ENCODE results near the gene TBX6. TPM values are rescaled to one million over a fixed set of nuclear protein-coding genes. Genes with fewer than 3 reads are reported as not detected.

TBX6 gene
- polyA plus RNA-seq, 12 donors, result 0.38 to 3.4 (median 0.52) TPM; not detected in 2

DNA sequence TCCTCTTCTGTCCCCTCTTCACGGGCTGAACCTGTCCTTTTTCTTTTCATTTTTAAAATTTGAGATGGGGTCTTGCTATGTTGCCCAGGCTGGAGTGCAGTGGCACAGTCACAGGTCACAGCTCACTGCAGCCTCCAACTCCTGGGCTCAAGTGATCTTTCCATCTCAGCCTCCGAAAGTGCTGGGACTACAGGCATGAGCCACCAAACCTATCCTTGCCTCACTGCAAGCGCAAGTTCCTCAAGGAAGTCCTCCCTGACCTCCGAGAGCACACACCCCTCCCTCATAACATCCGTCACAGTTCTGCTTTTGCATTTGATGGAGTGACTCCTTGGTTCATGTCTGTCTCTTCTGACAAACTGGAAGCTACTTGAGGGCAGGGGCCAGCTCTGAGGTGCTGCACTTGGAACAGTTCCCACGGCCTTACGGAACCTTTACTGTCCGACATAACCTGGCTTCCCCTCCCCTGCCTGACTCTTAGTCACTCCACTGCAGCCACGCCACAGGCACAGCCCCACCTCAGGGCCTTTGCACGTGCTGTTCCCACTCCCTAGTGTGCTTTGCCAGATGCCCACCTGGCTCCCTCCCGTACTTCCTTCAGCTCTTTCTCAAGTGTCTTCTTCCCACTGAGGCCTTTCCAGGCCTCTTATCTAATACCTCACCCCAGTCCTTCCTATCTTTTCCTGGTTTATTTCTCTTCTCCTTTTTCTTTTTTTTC lies 4.4 kb downstream of the TBX6 start:
- no peak for DNase-seq

GRCh38 chr16:30086291-30087140 lies 5.2 kb downstream of the TBX6 start:
- DNase-seq, result no peak

GRCh38 chr16:30085820-30086219 lies 5.9 kb downstream of the TBX6 start:
- no peak for DNase-seq

- no peak for DNase-seq
Observed at GRCh38 chr16:30085247-30085646, 6.5 kb downstream of the TBX6 start.

GRCh38 chr16:30084816-30085159 lies 6.9 kb downstream of the TBX6 start:
- DNase-seq, result no peak

GRCh38 chr16:30084096-30084815 lies 7.5 kb downstream of the TBX6 start:
- no peak for DNase-seq

GRCh38 chr16:30083216-30084055 lies 8.3 kb downstream of the TBX6 start:
- DNase-seq, result no peak

GRCh38 chr16:30082545-30083090 lies 9.1 kb downstream of the TBX6 start:
- no peak for DNase-seq

- no peak for DNase-seq
Observed at GRCh38 chr16:30079480-30079879, 12.2 kb downstream of the TBX6 start.

DNA sequence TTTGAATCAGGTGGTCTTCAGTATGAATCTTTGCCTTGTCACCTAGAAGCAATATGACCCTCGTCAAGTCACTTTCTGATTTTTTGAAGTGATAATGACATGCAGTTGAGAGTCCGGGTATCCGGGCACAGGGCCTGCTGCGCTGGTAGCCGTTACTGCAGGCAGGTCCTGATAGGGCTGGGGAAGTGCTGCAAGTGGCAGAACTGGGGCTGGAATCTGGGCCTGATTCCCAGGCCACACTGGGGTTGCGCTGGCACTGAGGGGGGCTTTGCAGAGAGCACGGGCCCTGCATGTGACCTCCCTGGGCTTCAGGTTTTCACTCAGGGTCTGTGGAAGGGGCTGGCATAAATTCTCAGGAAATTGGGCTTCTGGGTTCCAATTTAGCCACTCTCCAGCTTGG lies 13.0 kb downstream of the TBX6 start:
- no peak for DNase-seq

DNA sequence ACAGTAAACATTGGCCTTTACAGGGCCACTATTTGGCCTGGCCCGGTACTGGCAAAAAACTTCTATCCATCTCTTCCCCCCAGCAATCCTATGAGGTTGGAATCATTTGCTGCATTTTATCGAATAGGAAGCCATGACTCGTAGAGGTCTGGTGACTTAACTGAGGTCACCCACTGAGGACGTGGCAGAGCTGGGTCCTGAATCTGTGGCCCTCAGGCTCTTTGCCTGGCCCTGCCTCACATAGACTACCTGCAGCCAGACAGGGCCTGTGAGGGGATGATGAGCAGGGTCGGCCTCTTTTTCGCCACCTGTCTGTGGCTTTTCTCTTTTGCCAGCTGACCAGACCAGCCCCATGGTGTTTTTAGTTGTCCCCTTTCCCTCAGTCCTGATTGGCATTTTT lies 14.1 kb downstream of the TBX6 start:
- DNase-seq, result no peak

DNA sequence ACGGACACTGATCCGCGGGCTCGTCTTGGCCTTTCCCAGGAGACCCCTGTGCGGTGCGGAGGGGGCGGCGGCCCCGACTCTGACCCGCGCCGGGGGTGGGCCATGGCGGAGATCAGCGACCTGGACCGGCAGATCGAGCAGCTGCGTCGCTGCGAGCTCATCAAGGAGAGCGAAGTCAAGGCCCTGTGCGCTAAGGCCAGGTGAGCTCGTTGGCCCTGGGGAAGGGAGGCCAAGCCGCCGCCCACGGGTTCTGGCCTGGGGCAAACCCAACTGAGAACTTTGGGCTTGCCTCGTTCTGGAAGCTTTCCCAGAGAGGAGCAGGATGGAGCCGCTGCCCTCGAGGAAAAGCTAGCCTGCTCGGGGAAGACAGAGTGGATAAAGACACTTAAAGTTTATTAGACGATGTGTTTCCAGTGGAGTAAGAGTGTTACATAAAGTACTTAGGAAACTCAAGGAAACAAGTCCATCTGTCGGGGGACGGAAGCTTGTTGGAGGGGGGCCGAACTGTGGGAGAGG lies 15.4 kb downstream of the TBX6 start:
- DNase-seq, result no peak

- DNase-seq, result peak; percentile 91
Observed at GRCh38 chr16:30075503-30076275, 16.0 kb downstream of the TBX6 start, which contains the start of gene PPP4C. TSS of gene PPP4C (plus strand) at chr16:30075994. CDS start at chr16:30076378, 384 bp downstream.

GRCh38 chr16:30070490-30070889 lies 21.2 kb downstream of the TBX6 start:
- DNase-seq, result no peak

DNA sequence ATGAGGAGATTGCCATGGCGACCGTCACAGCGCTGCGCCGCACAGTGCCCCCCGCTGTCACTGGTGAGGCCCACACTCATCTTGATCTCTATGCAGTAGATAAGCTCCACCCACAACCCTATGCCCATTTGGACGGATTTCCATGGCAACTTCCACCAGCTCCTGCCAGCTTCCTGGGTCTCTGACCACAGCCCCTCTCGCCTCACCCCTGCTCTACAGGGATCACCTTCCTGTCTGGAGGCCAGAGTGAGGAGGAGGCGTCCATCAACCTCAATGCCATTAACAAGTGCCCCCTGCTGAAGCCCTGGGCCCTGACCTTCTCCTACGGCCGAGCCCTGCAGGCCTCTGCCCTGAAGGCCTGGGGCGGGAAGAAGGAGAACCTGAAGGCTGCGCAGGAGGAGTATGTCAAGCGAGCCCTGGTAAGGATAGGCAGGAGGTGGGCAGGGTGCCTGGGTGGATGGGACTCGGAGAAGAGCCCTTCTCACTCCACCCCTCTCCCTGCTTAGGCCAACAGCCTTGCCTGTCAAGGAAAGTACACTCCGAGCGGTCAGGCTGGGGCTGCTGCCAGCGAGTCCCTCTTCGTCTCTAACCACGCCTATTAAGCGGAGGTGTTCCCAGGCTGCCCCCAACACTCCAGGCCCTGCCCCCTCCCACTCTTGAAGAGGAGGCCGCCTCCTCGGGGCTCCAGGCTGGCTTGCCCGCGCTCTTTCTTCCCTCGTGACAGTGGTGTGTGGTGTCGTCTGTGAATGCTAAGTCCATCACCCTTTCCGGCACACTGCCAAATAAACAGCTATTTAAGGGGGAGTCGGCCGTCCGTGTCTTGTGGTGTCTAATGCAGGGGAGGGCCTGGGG lies 21.9 kb downstream of the TBX6 start:
- DNase-seq, result no peak

DNA sequence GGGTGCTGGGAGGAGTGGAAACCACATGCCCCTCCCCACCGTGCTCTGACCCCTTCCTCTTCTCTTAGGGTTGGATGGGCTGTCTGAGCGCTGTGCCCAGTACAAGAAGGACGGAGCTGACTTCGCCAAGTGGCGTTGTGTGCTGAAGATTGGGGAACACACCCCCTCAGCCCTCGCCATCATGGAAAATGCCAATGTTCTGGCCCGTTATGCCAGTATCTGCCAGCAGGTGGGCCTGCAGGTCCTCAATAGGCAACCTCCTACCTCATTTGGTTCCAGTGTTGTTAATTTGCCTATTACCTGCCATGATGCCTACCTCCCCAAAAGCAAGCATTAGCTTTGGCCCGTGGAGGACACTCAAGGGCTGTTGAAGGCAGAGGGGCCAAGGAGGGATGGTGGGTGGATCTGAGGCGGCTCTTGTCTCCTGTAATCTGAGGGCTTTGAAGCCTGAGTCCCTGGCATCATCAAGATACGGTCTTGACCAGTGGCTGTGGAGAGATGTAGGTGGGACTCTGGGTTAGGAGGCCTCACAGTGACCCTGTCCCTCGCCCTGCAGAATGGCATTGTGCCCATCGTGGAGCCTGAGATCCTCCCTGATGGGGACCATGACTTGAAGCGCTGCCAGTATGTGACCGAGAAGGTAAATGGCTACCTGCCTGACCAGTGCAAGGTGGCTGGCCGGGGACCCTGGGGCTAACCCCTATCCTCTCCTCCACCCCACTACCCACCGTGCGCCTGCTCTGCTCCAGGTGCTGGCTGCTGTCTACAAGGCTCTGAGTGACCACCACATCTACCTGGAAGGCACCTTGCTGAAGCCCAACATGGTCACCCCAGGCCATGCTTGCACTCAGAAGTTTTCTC lies 22.7 kb downstream of the TBX6 start:
- no peak for DNase-seq

DNA sequence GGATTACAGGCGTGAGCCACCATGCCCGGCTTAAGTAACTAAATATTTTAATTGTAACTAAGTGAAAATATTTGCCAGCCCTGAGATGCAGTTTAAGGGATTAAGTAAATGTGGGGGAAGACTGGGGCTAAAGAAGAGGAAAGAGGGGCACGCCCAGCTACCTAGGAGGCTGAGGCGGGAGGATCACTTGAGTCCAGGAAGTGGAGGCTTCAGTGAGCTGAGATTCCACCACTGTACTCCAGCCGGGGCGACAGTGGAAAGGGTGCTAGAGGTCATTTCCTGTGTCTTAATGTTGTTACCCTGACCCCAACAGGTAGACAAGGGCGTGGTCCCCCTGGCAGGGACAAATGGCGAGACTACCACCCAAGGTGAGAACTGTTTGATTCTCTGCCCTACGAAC lies 23.4 kb downstream of the TBX6 start:
- DNase-seq, result no peak

DNA sequence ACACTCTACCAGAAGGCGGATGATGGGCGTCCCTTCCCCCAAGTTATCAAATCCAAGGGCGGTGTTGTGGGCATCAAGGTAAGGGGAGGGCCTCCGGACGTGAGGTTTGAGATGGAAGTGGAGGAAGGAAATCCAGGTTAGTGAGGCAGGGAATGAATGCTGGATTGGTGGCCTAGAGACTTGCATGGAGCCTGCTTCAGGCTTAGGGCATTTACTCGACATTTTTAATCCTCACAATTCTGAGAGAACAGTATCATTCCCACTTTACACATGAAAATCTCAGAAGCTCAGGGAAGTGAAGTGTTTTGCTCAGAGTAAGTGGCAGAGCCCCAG lies 24.2 kb downstream of the TBX6 start:
- DNase-seq, result no peak

Measured in muscle of arm (tissue), 12 donors.